ENCODE data around the gene NCAPG2. TPM values are rescaled to one million over a fixed set of nuclear protein-coding genes. Genes with fewer than 3 reads are reported as not detected.
A peak's percentile ranks its signal among the peaks of the same experiment; 100 is the strongest.
"Not testable (repeated sequence)": the region's sequence is repeated elsewhere in the genome, so short reads cannot be mapped to it uniquely, and the experiment has no call there.

The NCAPG2 gene
- total RNA-seq, 1 donor from 2014 or later = 6.3 TPM

DNA sequence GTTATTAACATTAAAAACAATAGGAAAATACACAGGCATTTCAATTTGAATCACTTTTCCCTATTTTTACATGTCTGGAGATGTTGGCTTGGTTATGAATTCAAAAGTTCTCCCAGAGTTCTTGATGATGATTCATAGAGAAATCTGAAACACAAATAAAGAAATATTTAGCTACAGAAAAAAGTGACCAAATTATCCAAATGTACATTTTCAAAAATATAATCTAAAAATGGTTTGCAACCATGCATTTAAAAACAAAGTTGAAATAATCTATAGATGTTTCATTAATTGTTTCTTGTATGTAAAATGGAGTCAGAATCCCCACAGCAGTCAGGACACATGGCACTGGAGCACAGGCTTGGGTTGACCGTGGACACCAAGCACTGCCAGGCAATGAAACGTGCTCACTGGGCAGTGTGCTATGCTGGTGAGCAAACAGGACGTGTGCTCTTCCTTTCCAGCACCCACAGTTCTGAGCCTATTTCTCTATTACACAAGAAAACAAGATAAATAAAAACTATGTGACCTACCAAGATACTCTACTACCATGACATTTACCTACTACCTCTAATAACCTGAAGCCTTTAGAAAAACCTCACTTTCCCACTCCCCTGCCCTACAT lies 72.9 kb downstream of the NCAPG2 start:
- DNase-seq (ENCODE audit: low spot score) = no peak

DNA sequence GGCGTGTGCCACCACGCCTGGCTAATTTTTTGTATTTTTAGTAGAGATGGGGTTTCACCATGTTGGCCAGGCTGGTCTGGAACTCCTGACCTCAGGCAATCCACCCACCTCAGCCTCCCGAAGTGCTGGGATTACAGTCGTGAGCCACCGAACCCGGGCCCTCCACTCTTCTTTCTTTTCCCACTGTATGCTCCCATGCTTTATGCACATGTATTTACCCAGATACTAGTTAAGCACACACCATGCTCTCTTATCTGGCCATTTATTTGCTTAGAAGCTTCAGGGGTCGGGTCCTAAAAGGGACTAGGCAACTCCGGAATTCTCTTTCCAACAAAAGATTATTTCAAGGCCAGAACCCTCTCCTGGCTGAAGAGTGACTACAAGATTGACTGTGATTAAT lies 78.3 kb downstream of the NCAPG2 start:
- DNase-seq (ENCODE audit: low spot score) = not testable (repeated sequence)

DNA sequence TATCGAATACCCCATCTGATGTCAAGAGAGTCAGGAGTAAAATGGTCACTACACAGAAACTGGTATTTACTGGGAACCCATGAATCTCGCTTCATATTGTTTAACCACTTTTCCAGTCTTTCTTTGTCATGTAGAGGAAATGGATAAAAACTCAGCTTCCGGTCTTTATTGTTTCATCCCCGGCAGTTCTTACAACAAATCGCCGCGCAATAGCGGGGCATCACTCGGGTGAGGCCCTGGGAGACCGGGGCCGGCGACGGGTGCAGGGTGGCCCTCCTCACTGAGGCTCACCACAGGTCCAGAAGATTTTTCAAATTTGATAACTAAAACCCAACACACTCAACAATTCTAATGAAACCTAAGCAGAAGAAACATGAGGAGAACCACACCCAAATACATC lies 81.4 kb downstream of the NCAPG2 start:
- no peak for DNase-seq (ENCODE audit: low spot score)

DNA sequence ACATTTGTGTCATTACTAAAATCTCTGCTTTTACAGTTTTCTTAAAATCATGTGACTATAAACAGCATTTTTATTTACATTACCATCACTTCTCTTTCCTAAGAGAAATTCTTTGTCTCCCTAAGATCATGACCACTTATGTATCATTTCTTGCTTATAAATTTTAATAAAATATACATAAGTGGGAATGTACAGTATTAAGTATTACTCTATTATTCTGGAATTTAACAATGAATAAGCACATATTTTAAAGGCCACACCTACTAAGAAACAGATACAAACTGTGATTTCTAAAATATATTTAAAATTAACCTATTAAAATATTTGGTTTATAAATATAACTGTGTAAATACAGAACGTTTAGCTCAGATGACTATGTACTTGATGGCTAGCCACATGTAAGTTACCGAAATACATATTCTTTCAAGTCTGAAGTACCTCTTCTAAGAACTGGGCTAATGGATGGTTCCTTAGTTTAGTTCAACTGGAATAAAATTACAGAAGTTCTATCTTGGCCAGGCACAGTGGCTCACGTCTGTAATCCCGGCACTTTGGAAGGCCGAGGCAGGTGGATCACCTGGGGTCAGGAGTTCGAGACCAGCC lies 83.7 kb downstream of the NCAPG2 start:
- no peak for DNase-seq (ENCODE audit: low spot score)

DNA sequence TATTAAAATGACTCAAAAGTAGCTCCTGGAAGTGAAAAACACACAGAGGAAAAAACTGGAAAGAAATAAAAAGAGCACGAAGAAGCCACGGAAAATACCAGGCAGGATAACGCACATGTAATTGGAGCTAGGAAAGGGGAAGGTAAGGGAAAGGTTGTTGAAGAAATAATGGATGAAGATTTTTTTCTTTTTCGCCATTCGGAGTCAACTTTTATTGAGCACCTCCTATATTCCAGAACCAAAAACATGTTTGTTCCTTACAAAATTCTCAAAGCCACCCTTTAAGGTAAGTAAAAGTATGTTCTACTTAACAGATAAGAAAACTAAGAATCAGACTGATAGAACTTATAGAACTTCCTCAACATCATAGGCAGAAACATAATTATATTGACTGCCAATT lies 84.2 kb downstream of the NCAPG2 start:
- DNase-seq (ENCODE audit: low spot score) = no peak

DNA sequence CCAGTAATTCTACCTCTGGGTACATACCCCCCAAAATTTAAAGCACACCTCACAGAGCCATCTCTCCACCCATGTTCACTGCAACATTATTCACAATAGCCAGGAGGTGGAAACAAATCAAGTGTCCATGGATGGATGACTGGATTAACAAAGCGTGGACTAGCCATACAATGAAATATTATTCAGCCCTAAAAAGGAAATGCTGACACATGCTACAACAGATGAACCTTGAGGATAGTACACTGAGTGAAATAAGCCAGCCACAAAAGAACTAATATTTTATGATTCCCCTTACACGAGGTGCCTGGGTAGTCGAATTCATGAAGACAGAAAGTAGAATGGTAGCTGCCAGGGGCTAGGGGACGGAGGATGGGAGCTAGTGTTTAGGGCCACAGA lies 85.9 kb downstream of the NCAPG2 start:
- DNase-seq (ENCODE audit: low spot score) = no peak

DNA sequence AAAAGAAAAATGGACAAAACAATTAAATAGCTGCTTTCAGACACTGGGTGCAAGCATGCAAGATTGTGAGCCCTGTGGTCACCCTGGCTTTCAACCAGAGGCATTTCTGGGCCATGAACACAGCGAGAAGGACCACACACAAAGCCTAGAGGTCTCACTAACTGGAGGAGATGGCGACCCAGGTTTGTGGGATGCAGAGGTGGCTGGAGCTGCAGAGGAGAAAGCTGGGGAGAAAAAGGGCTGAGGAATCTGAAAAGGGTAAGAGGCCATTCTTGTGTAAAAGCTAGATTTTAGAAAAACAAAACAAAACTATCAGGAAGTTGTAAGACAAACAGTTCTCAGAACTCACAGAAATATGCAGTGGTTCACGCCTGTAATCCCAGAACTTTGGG lies 86.9 kb downstream of the NCAPG2 start:
- no peak for DNase-seq (ENCODE audit: low spot score)

DNA sequence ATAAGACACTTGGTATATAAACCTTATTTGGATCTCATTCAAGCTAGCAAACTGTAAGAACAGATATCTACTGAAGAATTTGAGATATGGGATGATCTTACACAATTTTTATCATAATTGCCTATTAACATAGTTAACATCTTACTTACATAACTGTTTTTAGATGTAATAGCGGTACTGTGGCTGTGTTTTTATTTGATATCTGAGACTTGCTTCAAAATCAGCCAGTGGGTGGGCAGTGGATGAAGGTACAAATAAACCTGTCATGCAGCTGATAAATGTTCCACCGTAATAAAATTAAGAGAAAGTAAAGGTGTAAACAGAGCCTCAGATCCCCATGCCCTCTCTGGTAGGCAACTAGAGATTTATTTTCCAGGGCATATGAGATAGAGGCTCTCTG lies 88.6 kb downstream of the NCAPG2 start:
- DNase-seq (ENCODE audit: low spot score) = no peak

DNA sequence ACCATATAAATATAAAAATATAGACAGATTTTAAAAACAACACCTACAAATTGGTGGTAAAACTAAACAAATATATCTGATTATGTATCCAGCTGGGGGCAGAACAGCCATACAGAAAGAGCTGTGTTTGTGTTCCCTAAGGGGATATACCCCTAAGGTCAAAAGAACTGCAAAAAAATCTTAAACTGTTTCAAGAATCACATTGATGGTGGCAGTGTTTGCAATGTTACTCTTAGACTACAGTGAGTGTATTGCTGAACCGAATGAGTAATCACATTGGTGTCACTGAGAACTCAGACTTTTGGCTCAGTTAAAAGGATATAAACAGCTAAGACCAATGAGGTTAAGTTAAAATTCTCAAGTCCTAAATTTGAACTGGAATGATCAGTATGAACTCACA lies 89.9 kb downstream of the NCAPG2 start:
- no peak for DNase-seq (ENCODE audit: low spot score)

DNA sequence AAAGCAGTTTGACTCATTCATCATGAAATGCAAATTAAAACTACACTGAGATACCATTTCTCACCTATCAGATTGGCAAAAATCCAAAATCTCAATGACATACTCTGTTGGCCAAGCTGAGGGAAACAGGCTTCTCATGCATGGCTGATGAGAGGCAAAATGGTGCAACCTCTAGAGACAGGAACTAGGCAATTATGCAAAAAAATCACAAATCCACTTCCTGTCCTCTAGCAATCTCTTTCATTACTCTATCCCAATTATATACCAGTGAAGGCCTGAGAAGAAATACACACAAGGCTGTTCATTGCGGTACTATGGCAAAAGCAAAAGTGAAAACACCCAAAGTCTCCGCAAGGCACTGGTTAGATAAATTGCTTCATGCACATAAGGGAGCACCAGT lies 91.1 kb downstream of the NCAPG2 start:
- no peak for DNase-seq (ENCODE audit: low spot score)

DNA sequence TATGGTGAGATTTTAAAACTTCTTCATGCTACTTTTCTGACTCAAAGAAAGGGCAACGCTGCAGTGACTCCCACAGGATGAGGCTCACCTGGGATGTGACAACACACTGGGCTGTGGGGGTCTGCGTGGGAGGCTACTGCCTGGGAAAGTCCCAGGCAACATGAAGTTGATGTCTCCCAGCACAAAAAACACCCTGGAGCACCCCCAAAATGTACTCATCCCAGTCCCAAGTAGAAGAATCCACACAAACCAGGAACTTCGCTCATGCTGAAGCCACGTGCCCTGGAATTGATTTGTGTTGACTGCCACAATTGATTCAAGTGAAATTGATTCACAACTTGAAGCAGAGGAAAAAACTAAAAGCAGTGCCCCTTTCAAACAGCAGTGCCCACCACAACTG lies 92.1 kb downstream of the NCAPG2 start:
- DNase-seq (ENCODE audit: low spot score) = no peak

DNA sequence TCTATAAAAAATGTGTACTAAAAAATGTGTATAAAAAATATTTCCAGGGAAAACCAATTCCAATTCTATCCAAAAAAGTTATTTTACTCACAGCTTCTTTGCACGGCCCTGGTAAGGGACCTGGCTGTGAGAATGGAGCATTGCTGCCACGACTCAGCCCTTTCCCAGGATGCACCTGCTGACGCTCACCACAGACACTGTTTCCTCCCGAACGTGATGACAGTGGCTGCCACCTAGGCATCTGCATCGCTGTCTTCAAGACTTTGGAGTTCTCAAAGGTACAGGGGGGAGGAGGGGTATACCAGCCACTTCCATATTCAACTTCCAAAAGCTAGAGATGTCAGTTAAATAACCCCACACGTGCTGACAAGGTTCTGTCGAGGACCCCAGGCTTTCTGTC lies 93.1 kb downstream of the NCAPG2 start:
- DNase-seq (ENCODE audit: low spot score) = no peak

DNA sequence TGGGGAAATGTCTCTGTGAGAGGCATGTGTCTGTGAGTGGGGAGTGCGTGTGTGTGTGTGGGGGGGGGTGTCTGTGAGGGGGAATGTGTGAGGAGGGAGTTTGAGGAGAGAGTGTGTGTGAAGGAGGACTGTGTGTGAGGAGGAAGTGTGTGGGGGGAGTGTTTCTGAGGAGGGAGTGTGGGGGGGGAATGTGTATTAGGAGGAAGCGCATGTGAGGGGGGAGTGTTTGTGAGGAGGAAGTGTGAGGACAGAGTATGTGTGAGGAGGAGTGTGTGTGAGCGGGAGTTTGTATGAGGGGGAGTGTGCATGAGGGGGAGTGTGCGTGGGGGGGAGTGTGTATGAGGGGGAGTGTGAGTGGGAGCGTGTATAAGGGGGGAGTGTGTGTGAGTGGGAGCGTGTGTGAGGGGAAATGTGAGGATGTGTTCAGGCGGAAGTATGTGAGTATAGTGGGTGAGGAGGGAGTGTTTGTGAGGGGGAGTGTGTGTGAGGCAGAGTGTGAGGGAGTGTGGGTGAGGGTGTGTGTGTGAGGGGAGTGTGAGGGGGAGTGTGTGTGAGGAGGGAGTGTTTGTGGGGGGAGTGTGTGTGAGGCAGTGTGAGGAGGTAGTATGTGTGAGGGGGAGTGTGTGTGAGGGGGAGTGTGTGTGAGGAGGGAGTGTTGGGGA lies 95.2 kb downstream of the NCAPG2 start:
- DNase-seq (ENCODE audit: low spot score) = peak; percentile 17

DNA sequence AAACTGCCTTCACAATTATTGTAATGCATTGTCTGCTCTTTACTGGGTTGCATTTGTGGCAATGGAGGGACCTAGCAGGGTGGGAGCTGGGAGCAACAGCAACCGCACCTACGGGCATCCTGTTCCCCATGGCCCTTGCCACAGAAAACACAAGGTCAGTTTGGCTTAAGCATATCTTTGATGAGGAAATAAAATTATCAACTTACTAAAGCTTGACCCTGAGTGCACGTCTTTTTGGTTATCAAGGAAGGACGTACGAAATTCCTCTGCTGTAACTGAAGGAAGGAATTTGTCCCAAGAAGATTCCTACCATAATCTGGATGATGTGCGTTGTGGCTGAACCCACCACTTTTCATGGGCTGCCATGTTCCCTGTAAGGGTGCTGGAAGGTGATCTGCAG lies 97.0 kb downstream of the NCAPG2 start:
- peak; percentile 0 for DNase-seq (ENCODE audit: low spot score)

DNA sequence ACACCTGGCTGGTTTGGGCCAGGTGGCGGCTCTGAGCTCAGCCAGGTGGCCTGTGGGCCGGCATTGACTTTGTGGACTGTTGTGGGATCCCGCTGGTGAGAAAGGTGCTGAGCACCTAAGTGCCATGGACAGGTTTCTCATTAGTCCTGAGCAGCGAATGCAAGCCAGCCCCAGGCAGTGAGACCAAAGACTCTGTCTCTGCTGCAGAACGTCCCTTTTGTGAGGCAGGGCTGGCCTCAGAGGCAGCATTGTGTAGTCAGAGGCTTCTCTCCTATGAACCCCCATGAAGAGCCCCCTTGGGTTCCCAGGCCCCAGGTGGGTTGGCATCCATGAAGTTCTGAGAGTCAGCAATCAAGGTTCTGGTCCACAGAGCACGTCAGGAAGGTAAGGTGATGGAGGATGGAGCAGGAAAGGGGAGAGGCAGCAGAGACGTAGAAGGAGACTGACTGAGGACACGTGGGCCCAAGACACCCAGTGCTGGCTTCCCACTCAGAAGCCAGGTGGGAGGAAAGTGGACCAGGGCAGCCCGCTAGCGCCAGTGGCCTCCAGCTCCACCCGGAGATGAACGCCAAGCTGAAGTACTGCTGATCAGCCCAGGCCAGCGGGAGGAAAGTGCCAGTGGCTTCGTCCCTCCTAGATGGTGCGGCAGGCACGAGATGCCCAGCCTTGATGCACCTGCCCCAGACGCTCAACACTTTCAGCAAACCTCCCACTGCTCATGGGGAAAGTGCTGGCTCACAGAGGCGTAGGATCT lies 97.8 kb downstream of the NCAPG2 start:
- DNase-seq (ENCODE audit: low spot score) = peak; percentile 26

DNA sequence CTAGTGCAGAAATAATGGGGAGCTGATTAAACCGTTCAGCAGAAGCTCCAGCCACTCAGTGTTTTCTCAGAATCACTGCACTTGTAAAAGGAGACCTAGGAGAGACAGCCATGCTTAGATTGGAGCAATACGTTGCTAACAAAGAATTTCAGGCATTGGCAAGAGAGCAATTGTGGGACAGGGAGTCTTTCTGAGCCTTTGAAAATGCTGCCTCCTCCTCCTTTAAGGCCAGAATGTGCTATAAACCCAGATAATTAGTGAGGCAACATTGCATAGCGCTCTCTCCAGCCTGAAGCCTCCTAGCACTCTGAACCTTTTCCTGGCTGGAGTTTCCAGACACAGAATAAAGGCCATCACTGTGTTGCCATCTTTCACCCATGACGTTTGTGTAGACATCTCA lies 98.5 kb downstream of the NCAPG2 start:
- DNase-seq (ENCODE audit: low spot score) = no peak

DNA sequence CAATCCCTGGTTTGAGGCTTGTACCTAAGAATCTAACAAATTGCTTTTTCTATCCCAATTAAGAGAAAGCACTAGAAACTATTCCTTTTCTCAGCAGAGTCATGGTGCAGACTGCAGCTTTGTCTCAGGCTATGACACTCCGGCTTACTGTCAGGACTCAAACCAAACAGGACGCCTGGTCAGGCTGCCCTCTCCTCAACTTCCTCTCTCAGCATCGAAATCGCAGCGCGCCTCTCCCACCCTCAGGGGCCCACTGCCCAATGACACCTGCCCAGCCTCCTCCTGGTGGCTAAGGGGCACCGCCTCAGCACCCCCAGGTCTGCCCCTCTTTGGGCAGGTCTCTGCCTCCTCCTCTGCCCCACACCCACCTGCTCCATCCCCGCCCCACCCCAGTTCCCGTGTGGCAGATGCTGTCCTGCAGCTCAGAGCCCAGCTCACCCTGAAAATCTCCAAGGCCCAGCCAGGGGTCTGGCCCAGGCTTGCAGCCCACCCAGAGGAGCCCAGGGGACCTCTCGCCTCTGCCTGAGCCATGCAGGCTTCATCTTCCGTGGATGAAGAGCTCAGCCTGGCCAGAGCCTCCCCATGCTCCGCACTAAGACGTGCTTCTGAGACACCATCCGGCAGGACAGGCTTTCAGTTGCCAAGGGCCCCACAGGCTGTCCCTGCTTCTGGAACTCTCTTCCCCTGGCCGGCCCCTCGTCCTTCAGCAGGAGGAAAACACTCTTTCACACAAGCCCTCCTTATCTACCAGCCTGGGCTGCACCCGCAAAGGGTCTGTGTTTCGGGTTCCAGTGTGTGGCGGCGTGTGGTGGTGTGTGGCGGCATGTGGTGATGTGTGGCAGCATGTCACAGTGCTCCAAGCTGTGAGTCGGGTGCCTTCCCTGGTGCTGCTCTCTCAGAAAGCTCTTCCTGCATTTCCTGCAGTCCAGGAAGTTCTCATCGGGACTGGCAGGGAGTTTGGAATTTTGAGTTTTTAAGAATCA lies 100.5 kb downstream of the NCAPG2 start:
- DNase-seq (ENCODE audit: low spot score) = peak; percentile 34

DNA sequence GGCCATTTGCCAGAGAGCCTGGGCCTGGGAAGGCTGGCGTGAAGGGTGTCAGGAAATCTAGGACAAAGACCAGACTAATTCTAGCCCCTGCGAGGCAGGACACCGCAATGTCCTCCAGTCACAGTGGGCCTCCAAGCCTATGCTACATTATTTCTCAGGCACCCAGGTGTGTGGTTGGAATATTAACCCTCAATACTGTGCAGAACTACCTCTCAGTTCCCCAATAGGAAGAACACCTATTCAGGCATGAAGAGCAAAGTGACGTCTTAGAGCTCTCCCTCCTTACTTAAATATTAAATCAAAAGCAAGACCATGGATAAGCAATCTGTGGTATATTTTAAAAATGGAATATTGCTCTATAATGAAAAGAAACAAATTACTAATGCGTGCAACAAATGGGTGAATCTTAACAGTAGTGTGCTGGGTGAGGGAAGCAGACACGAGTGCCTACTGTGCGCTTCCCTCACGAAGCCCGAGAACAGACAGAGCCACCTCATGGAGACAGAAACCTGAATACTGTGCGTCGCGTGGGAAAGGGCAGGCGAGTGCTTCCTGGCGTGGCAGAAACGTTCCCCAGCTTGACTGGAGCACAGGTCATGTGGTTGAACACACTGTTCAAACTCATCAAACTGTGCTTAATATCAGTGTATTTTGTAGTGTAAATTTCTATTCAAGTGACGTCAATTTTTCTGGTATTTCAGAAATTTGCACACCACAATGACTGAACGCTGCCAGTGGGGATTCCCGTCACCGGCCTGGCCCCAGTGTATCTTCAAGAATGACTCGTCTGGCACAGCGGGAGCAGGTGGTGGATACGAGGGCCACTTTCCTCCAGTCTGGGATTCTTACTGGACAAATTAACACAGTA lies 101.5 kb downstream of the NCAPG2 start:
- DNase-seq (ENCODE audit: low spot score) = peak; percentile 2

DNA sequence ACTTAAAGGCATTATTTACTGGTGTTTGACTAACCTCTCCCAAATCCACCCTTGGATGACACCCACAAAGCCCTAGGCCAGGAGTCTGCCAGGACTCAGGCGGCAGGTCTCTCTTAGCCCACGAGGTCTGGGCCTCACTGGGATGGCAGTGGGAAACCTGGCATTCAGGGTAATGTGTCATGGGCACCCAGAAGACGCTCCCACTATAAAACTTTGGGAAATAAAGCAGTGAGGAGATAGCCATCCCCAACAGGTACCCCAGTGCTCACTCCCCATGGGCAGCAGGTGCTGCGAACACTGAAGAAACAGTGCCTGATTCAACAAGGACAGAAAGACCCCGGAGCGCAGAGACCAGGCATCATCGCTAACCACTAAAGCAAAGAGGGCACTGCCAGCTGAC lies 102.6 kb downstream of the NCAPG2 start:
- DNase-seq (ENCODE audit: low spot score) = no peak

DNA sequence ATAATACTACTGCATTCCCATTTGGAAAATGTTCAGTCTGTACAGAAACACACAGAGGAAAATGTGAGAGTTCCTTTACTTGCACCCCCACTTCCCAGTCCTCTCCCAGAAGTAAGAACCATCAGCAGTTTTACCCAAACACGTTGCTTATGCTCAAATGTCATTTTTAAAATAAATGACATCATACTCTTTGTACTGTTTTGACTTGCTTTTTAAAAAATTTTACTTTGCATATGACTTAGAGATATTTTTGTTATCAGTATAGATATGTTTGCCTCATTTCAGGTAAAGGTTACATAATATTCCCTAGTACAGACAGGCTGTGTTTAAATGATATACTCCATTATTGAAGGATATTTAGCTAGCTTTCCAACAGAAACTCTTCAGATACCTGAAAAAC lies 103.5 kb downstream of the NCAPG2 start:
- peak; percentile 9 for DNase-seq (ENCODE audit: low spot score)

DNA sequence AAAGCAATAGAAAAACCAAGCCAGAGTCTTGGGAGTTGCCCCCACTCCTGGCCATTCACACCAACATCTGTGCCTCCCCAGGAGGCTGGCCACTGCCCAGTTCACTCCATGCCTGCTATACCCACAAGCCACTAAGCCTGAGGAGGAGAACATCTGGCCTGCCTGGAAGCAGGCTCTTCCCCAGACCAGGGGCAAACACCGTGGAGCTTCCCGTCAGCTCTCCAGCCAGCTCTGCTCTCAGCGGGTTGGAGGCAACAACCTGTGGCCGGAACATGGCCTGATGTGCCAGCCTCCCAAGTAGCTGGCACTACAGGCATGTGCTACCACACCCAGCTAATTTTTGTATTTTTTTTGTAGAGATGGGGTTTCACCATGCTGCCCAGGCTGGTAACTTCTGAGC lies 107.9 kb downstream of the NCAPG2 start:
- no peak for DNase-seq (ENCODE audit: low spot score)

Data from ureter (tissue), 1 donor.